ENCODE results near the gene SCUBE1.

GRCh38 chr22:43270949-43271348 is 72.2 kb downstream of the SCUBE1 start:
- TF ChIP-seq CTCF (conservative IDR thresholded peaks at IDR 0.05; ENCODE audit: low read depth, low read length) (no peak), CEBPB (IDR thresholded peaks at IDR 0.05; ENCODE audit: low read depth, low read length) (no peak), POLR2A (IDR thresholded peaks at IDR 0.05; ENCODE audit: low read depth, low read length) (no peak), RFX5 (IDR thresholded peaks at IDR 0.05; ENCODE audit: low read depth, low read length) (no peak), MAFK (IDR thresholded peaks at IDR 0.05; ENCODE audit: low read depth, low read length) (no peak), MXI1 (IDR thresholded peaks at IDR 0.05; ENCODE audit: borderline replicate concordance, low read depth, low read length) (no peak), CHD1 (IDR thresholded peaks at IDR 0.05; ENCODE audit: low read depth, low read length) (no peak), MAZ (IDR thresholded peaks at IDR 0.05; ENCODE audit: borderline replicate concordance, low read depth, low read length) (no peak)

Data from IMR-90 (cell line).